H1 (cell line): ENCODE measurements around the gene KHDRBS1.

Experiments
- EGR1 ChIP-seq: IDR thresholded peaks from 2 replicates; pipeline ENCODE4 v1.6.1; 2011; ENCODE audit warnings: low read depth, low read length, borderline replicate concordance
- POLR2A ChIP-seq, 2 experiments: IDR thresholded peaks; 1 replicate in 1 of 2; 2 replicates in 1 of 2; pipeline ENCODE4 v1.6.1; 2011; ENCODE audit warnings: low read depth in 2 of 2, low read length in 2 of 2, mild to moderate bottlenecking in 2 of 2; ENCODE audit errors: control extremely low read depth in 1 of 2
- SRF ChIP-seq: IDR thresholded peaks from 2 replicates; pipeline ENCODE4 v1.6.1; 2011; ENCODE audit warnings: mild to moderate bottlenecking, low read depth, low read length, moderate library complexity

DNA sequence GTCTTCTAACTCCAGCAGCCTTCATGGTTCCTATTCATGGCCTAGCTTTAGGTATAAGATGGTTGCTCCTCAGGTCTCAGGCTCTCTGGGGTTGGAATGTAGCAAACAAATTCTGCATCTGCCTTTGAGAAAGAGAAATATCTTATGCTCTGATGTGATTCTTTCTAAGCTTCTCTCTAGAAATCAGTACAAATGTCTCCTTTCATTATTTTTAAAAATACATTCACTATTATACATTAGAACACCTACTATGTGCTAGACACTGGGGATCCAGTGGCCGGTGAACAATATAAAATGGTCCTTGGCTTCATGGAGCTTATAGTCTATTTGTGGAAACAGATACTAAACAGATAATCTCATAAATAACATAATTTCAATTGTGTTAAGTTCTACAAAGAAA lies 42.9 kb downstream of the KHDRBS1 start:
- TF ChIP-seq EGR1 (no peak), POLR2A (IDR thresholded peaks at IDR 0.05; ENCODE audit: control extremely low read depth in 1 of 2, low read depth in 2 of 2, low read length in 2 of 2) (no peak), SRF (no peak)
